Endothelial cell (in vitro differentiated cells): Measurements from ENCODE around the gene STARD4. TPM values are rescaled to one million over a fixed set of nuclear protein-coding genes. Genes with fewer than 3 reads are reported as not detected.

Experiments
- DNase-seq: peaks from one replicate; pipeline ENCODE4 v3.0.0; 2021; ENCODE audit warnings: low spot score
- H3K27ac Mint-ChIP-seq: one replicate; pipeline ENCODE4 v1.8.0; 2021; ENCODE audit warnings: mixed read lengths, inconsistent platforms; ENCODE audit not compliant: unreplicated experiment
- H3K27me3 Mint-ChIP-seq: one replicate; pipeline ENCODE4 v1.8.0; 2021; ENCODE audit warnings: mild to moderate bottlenecking, moderate library complexity, mixed read lengths, inconsistent platforms; ENCODE audit not compliant: unreplicated experiment
- H3K36me3 Mint-ChIP-seq: one replicate; pipeline ENCODE4 v1.8.0; 2021; ENCODE audit warnings: mild to moderate bottlenecking, low read depth, mixed read lengths, inconsistent platforms; ENCODE audit not compliant: unreplicated experiment
- H3K4me1 Mint-ChIP-seq: one replicate; pipeline ENCODE4 v1.8.0; 2021; ENCODE audit warnings: mild to moderate bottlenecking, mixed read lengths, inconsistent platforms; ENCODE audit not compliant: unreplicated experiment
- H3K4me3 Mint-ChIP-seq: one replicate; pipeline ENCODE4 v1.8.0; 2021; ENCODE audit warnings: mild to moderate bottlenecking, mixed read lengths, inconsistent platforms; ENCODE audit not compliant: unreplicated experiment
- H3K9me3 Mint-ChIP-seq: one replicate; pipeline ENCODE4 v1.8.0; 2021; ENCODE audit warnings: mixed read lengths, inconsistent platforms; ENCODE audit not compliant: unreplicated experiment
- CTCF ChIP-seq: fragments of 200-600 bp; sonication (generic); IDR thresholded peaks from one replicate; pipeline ENCODE4 v1.5.0; 2021; ENCODE audit warnings: antibody characterized with exemption; ENCODE audit not compliant: unreplicated experiment
- total RNA-seq: library from RNA; stranded (reverse); fragmentation: NEBNext Ultra II Directional; extraction: Animal tissue kit (Norgen Biotek cat#: 25700); gene quantifications from one replicate; pipeline ENCODE4 v1.2.1, GENCODE V29; 2021; ENCODE audit not compliant: unreplicated experiment

The STARD4 gene
- total RNA-seq, 1 donor from 2014 or later, result 39.5 TPM

GRCh38 chr5:111514087-111514486 is 1.8 kb upstream of the STARD4 start:
- H3K27ac Mint-ChIP-seq, result no peak overlapping the region
- no peak overlapping the region for H3K4me3 Mint-ChIP-seq
- H3K27me3 Mint-ChIP-seq, result peaks cover 2% of the 10 kb centered on the region
- TF ChIP-seq CTCF, result no peak
- no peak for DNase-seq
- H3K4me1 Mint-ChIP-seq, result peaks cover 29% of the 10 kb centered on the region
- H3K36me3 Mint-ChIP-seq, result no peaks in the 10 kb centered on the region
- no peaks in the 10 kb centered on the region for H3K9me3 Mint-ChIP-seq

- DNase-seq, result no peak
- Mint-ChIP-seq H3K27me3 (peaks cover 2% of the 10 kb centered on the region), H3K36me3 (no peaks in the 10 kb centered on the region)
These were observed 791 bp upstream of the STARD4 start for GRCh38 chr5:111513131-111513520.

GRCh38 chr5:111511831-111512374 is 432 bp downstream of the STARD4 start:
- Mint-ChIP-seq H3K27me3 (peaks cover 2% of the 10 kb centered on the region), H3K36me3 (no peaks in the 10 kb centered on the region), H3K27ac (peak overlapping the region; percentile 78), H3K4me3 (peak overlapping the region; percentile 88), H3K9me3 (no peaks in the 10 kb centered on the region), H3K4me1 (peaks cover 36% of the 10 kb centered on the region)
- TF ChIP-seq CTCF, result no peak
- no peak for DNase-seq

More at GRCh38 chr5:111513131-111513520, 791 bp upstream of the STARD4 start:
- Mint-ChIP-seq H3K27ac (peak overlapping the region; percentile 85), H3K4me3 (peak overlapping the region; percentile 88), H3K4me1 (peaks cover 32% of the 10 kb centered on the region), H3K9me3 (no peaks in the 10 kb centered on the region)
- no peak for TF ChIP-seq CTCF

GRCh38 chr5:111511174-111511830 is 1.0 kb downstream of the STARD4 start:
- H3K27ac Mint-ChIP-seq, result peak overlapping the region; percentile 75
- H3K9me3 Mint-ChIP-seq, result no peaks in the 10 kb centered on the region
- H3K27me3 Mint-ChIP-seq, result peaks cover 2% of the 10 kb centered on the region
- H3K36me3 Mint-ChIP-seq, result no peaks in the 10 kb centered on the region
- TF ChIP-seq CTCF, result no peak
- H3K4me3 Mint-ChIP-seq, result peak overlapping the region; percentile 88
- no peak for DNase-seq
- H3K4me1 Mint-ChIP-seq, result peaks cover 36% of the 10 kb centered on the region

- H3K27me3 Mint-ChIP-seq, result peaks cover 2% of the 10 kb centered on the region
- no peaks in the 10 kb centered on the region for H3K9me3 Mint-ChIP-seq
- H3K4me3 Mint-ChIP-seq, result no peak overlapping the region
- peaks cover 8% of the 10 kb centered on the region for H3K36me3 Mint-ChIP-seq
- H3K27ac Mint-ChIP-seq, result no peak overlapping the region
- DNase-seq, result no peak
- no peak for TF ChIP-seq CTCF
- peaks cover 35% of the 10 kb centered on the region for H3K4me1 Mint-ChIP-seq
These were observed 3.2 kb downstream of the STARD4 start for GRCh38 chr5:111509119-111509518.
